Measurements from ENCODE around the gene RFTN2. TPM values are rescaled to one million over a fixed set of nuclear protein-coding genes. Genes with fewer than 3 reads are reported as not detected.

Gene RFTN2
- total and polyA plus RNA-seq, 2 experiments from 2014 or later, result 1.6 to 2.2 TPM

GRCh38 chr2:197614532-197614931 lies 60.9 kb downstream of the RFTN2 start:
- Histone ChIP-seq H3K9me2 (ENCODE audit: insufficient read depth) (peaks cover 6% of the 10 kb centered on the region; the same call in 1 of the 2 replicates), H3K4me2 (ENCODE audit: unreplicated experiment) (no peak overlapping the region), H3K4me3 (no peak overlapping the region), H3K4me1 (ENCODE audit: insufficient read depth) (no peaks in the 10 kb centered on the region), H3K27me3 (replicated peaks; ENCODE audit: insufficient read depth) (no peaks in the 10 kb centered on the region), H3F3A (ENCODE audit: insufficient read depth) (no peaks in the 10 kb centered on the region), H3K9me3 (ENCODE audit: low read depth) (no peaks in the 10 kb centered on the region), H3K79me2 (ENCODE audit: insufficient read depth) (no peaks in the 10 kb centered on the region), H2AFZ (no peak overlapping the region), H3K27ac (no peak overlapping the region), H3K36me3 (ENCODE audit: low read depth) (no peaks in the 10 kb centered on the region), H4K20me1 (ENCODE audit: insufficient read depth) (no peaks in the 10 kb centered on the region), H3K9ac (no peak overlapping the region)
- WGBS, 2 experiments (ENCODE audit: low coverage in 1 of 2, low lambda C conversion rate in 2 of 2, missing lambda C conversion rate in 2 of 2), result 96 to 100% methylated on average over 3 of the region's 3 CpGs
- DNase-seq, result no peak
- TF ChIP-seq EZH2 (IDR thresholded peaks at IDR 0.05; ENCODE audit: insufficient read depth, poor library complexity, severe bottlenecking), result no peak
- no peak for TF ChIP-seq EZH2phosphoT487 (IDR thresholded peaks at IDR 0.05; ENCODE audit: insufficient read depth, low read depth)
- in situ Hi-C loops (cut with MboI), result no loop called here

GRCh38 chr2:197613509-197613987 lies 61.8 kb downstream of the RFTN2 start:
- Histone ChIP-seq H3K27ac (no peak overlapping the region), H4K20me1 (ENCODE audit: insufficient read depth) (no peaks in the 10 kb centered on the region), H3K36me3 (ENCODE audit: low read depth) (no peaks in the 10 kb centered on the region), H2AFZ (no peak overlapping the region), H3F3A (ENCODE audit: insufficient read depth) (no peaks in the 10 kb centered on the region), H3K27me3 (replicated peaks; ENCODE audit: insufficient read depth) (no peaks in the 10 kb centered on the region), H3K9ac (no peak overlapping the region), H3K9me3 (ENCODE audit: low read depth) (no peaks in the 10 kb centered on the region), H3K9me2 (ENCODE audit: insufficient read depth) (peaks cover 6% of the 10 kb centered on the region; the same call in 1 of the 2 replicates), H3K4me1 (ENCODE audit: insufficient read depth) (no peaks in the 10 kb centered on the region), H3K4me3 (no peak overlapping the region), H3K4me2 (ENCODE audit: unreplicated experiment) (no peak overlapping the region), H3K79me2 (ENCODE audit: insufficient read depth) (no peaks in the 10 kb centered on the region)
- 0 to 2% methylated on average over 1 of the region's 1 CpG for WGBS, 2 experiments (ENCODE audit: low coverage in 1 of 2, low lambda C conversion rate in 2 of 2, missing lambda C conversion rate in 2 of 2)
- no peak for DNase-seq
- in situ Hi-C loops (cut with MboI), result no loop called here
- TF ChIP-seq EZH2 (IDR thresholded peaks at IDR 0.05; ENCODE audit: insufficient read depth, poor library complexity, severe bottlenecking), result no peak
- no peak for TF ChIP-seq EZH2phosphoT487 (IDR thresholded peaks at IDR 0.05; ENCODE audit: insufficient read depth, low read depth)

- H3K36me3 ChIP-seq (ENCODE audit: low read depth), result no peaks in the 10 kb centered on the region
- no peaks in the 10 kb centered on the region for H3K79me2 ChIP-seq (ENCODE audit: insufficient read depth)
- no peak overlapping the region for H3K4me3 ChIP-seq
- DNase-seq, result no peak
- WGBS, 2 experiments (ENCODE audit: low coverage in 1 of 2, low lambda C conversion rate in 2 of 2, missing lambda C conversion rate in 2 of 2), result 91 to 98% methylated on average over 2 of the region's 2 CpGs
- H3K27ac ChIP-seq, result no peak overlapping the region
- no peaks in the 10 kb centered on the region for H3K9me2 ChIP-seq (ENCODE audit: insufficient read depth)
- in situ Hi-C loops (cut with MboI), result no loop called here
- no peak overlapping the region for H3K4me2 ChIP-seq (ENCODE audit: unreplicated experiment)
- H3K9ac ChIP-seq, result no peak overlapping the region
- H3K27me3 ChIP-seq (replicated peaks; ENCODE audit: insufficient read depth), result no peaks in the 10 kb centered on the region
- H3K4me1 ChIP-seq (ENCODE audit: insufficient read depth), result no peaks in the 10 kb centered on the region
- no peaks in the 10 kb centered on the region for H3K9me3 ChIP-seq (ENCODE audit: low read depth)
- H2AFZ ChIP-seq, result no peak overlapping the region
- no peaks in the 10 kb centered on the region for H4K20me1 ChIP-seq (ENCODE audit: insufficient read depth)
- no peak for TF ChIP-seq EZH2 (IDR thresholded peaks at IDR 0.05; ENCODE audit: insufficient read depth, poor library complexity, severe bottlenecking)
- TF ChIP-seq EZH2phosphoT487 (IDR thresholded peaks at IDR 0.05; ENCODE audit: insufficient read depth, low read depth), result no peak
- H3F3A ChIP-seq (ENCODE audit: insufficient read depth), result no peaks in the 10 kb centered on the region
Observed at GRCh38 chr2:197606180-197606579, 69.2 kb downstream of the RFTN2 start.

- Histone ChIP-seq H3K4me3 (no peak overlapping the region), H3K27ac (no peak overlapping the region), H2AFZ (no peak overlapping the region), H3F3A (ENCODE audit: insufficient read depth) (no peaks in the 10 kb centered on the region), H3K36me3 (ENCODE audit: low read depth) (no peaks in the 10 kb centered on the region), H4K20me1 (ENCODE audit: insufficient read depth) (no peaks in the 10 kb centered on the region), H3K4me1 (ENCODE audit: insufficient read depth) (no peaks in the 10 kb centered on the region), H3K4me2 (ENCODE audit: unreplicated experiment) (no peak overlapping the region), H3K9ac (no peak overlapping the region), H3K9me3 (ENCODE audit: low read depth) (no peaks in the 10 kb centered on the region), H3K27me3 (replicated peaks; ENCODE audit: insufficient read depth) (no peaks in the 10 kb centered on the region), H3K9me2 (ENCODE audit: insufficient read depth) (no peaks in the 10 kb centered on the region), H3K79me2 (ENCODE audit: insufficient read depth) (no peaks in the 10 kb centered on the region)
- DNase-seq, result no peak
- WGBS, 2 experiments (ENCODE audit: low coverage in 1 of 2, low lambda C conversion rate in 2 of 2, missing lambda C conversion rate in 2 of 2), result 97% methylated on average over 1 of the region's 1 CpG
- no peak for TF ChIP-seq EZH2phosphoT487 (IDR thresholded peaks at IDR 0.05; ENCODE audit: insufficient read depth, low read depth)
- TF ChIP-seq EZH2 (IDR thresholded peaks at IDR 0.05; ENCODE audit: insufficient read depth, poor library complexity, severe bottlenecking), result no peak
- in situ Hi-C loops (cut with MboI), result no loop called here
Observed at GRCh38 chr2:197604117-197604860, 71.1 kb downstream of the RFTN2 start.

All from GM23248 (cell line).